H1 (cell line): ENCODE results near the gene SMTN. TPM values are rescaled to one million over a fixed set of nuclear protein-coding genes. Genes with fewer than 3 reads are reported as not detected.

Experiments used
- BACH1 ChIP-seq: IDR thresholded peaks from 2 replicates; pipeline ENCODE4 v1.6.1; 2012; ENCODE audit warnings: low read length, improper control_type of control experiment
- EP300 ChIP-seq, 2 experiments: IDR thresholded peaks; 1 replicate in 1 of 2; 2 replicates in 1 of 2; pipeline ENCODE4 v1.6.1; 2011 to 2012; ENCODE audit warnings: low read depth in 2 of 2, low read length in 2 of 2, mild to moderate bottlenecking in 2 of 2, borderline replicate concordance in 1 of 2, inconsistent platforms in 1 of 2, moderate library complexity in 1 of 2
- POLR2A ChIP-seq, 2 experiments: IDR thresholded peaks; 1 replicate in 1 of 2; 2 replicates in 1 of 2; pipeline ENCODE4 v1.6.1; 2011; ENCODE audit warnings: low read depth in 2 of 2, low read length in 2 of 2, mild to moderate bottlenecking in 2 of 2; ENCODE audit errors: control extremely low read depth in 1 of 2
- TBP ChIP-seq: IDR thresholded peaks from 2 replicates; pipeline ENCODE4 v1.6.1; 2011; ENCODE audit warnings: low read depth, low read length, improper control_type of control experiment
- USF2 ChIP-seq: IDR thresholded peaks from 2 replicates; pipeline ENCODE4 v1.6.1; 2011; ENCODE audit warnings: low read length, improper control_type of control experiment
- polyA plus RNA-seq, 7 experiments: library from polyadenylated mRNA; depleted of rRNA in 3 of 7; stranded (reverse) in 5 of 7; unstranded in 2 of 7; fragments of >200 nt in 5 of 7; fragments of 200-250 nt in 2 of 7; gene quantifications; 1 replicate in 5 of 7; 2 replicates in 1 of 7; 4 replicates in 1 of 7; pipeline versions ENCODE4 v1.2.1 to v1.2.3, GENCODE V29; 2011 to 2013; ENCODE audit warnings: missing spikeins in 2 of 7, mixed read lengths in 2 of 7
- total RNA-seq: library from RNA; stranded (reverse); fragmentation: NEBNext Ultra II Directional; extraction: Animal tissue kit (Norgen Biotek cat#: 25700); gene quantifications from 2 replicates; pipeline ENCODE4 v1.2.1, GENCODE V29; 2021

The SMTN gene
- total and polyA plus RNA-seq, 2 of the 8 experiments (the other 6 are each of a cell fraction or from before 2014, with no cell fraction given): 12.3 to 20.8 TPM

- no peak for TF ChIP-seq USF2
- TF ChIP-seq EP300 (IDR thresholded peaks at IDR 0.05; ENCODE audit: borderline replicate concordance in 1 of 2, low read depth in 2 of 2, low read length in 2 of 2): no peak
- no peak for TF ChIP-seq BACH1
- no peak for TF ChIP-seq POLR2A (IDR thresholded peaks at IDR 0.05; ENCODE audit: control extremely low read depth in 1 of 2, low read depth in 2 of 2, low read length in 2 of 2)
- TF ChIP-seq TBP: no peak
These were observed 57.0 kb downstream of the SMTN start (continued) for GRCh38 chr22:31138126-31138525.
